H1 (cell line): Measurements from ENCODE around the gene PDGFD. TPM values are rescaled to one million over a fixed set of nuclear protein-coding genes. Genes with fewer than 3 reads are reported as not detected.

ENCODE experiments used
- CTCF ChIA-PET: fragments of 300-600 bp; sonication (Branson Sonifier 250); formaldehyde crosslinking; loops from one replicate; lab custom pipeline; 2021; ENCODE audit not compliant: partially characterized antibody; lab: Charles Lee
- POLR2A ChIA-PET: fragments of 300-600 bp; sonication (Branson Sonifier 250); formaldehyde crosslinking; loops from one replicate; lab custom pipeline; 2021; ENCODE audit warnings: inconsistent platforms; ENCODE audit not compliant: partially characterized antibody; lab: Charles Lee
- DNase-seq, 2 experiments: peaks; one replicate each; pipeline versions ENCODE4 v3.0.0 to v3.0.0-alpha.2; 2010 to 2022; ENCODE audit warnings: low spot score in 2 of 2, low read depth in 1 of 2, mixed read lengths in 1 of 2
- FAIRE-seq: peaks from 2 replicates; lab custom pipeline; 2011; peaks lifted over from hg19 to GRCh38; lab: Jason Lieb, UNC
- H2AFZ ChIP-seq: 2 replicates; pipeline ENCODE4 v1.8.1; 2012; ENCODE audit warnings: low read length, inconsistent platforms
- H2AK5ac ChIP-seq: 2 replicates; pipeline ENCODE4 v1.6.1; 2013; ENCODE audit warnings: low read depth, low read length
- H2BK120ac ChIP-seq: replicated peaks from 2 replicates; pipeline ENCODE3; 2013; ENCODE audit warnings: low read depth, low read length, inconsistent platforms
- H2BK12ac ChIP-seq: 2 replicates; pipeline ENCODE4 v1.6.1; 2013; ENCODE audit warnings: low read depth, low read length
- H2BK15ac ChIP-seq: 2 replicates; pipeline ENCODE4 v1.6.1; 2013; ENCODE audit warnings: low read length
- H2BK20ac ChIP-seq: 2 replicates; pipeline ENCODE4 v1.6.1; 2013; ENCODE audit warnings: low read length
- H2BK5ac ChIP-seq: 2 replicates; pipeline ENCODE4 v1.6.1; 2013; ENCODE audit warnings: low read depth, low read length
- H3K14ac ChIP-seq: 2 replicates; pipeline ENCODE4 v1.6.1; 2013; ENCODE audit warnings: inconsistent platforms; ENCODE audit not compliant: insufficient read length
- H3K18ac ChIP-seq: 2 replicates; pipeline ENCODE4 v1.6.1; 2013; ENCODE audit warnings: low read length; ENCODE audit errors: extremely low read depth
- H3K23ac ChIP-seq: 2 replicates; pipeline ENCODE4 v1.6.1; 2013; ENCODE audit warnings: inconsistent platforms; ENCODE audit not compliant: insufficient read length
- H3K23me2 ChIP-seq: 2 replicates; pipeline ENCODE4 v1.6.1; 2013; ENCODE audit warnings: low read depth, low read length
- H3K27ac ChIP-seq: 2 replicates; pipeline ENCODE4 v1.6.1; 2011; ENCODE audit warnings: low read depth, low read length, inconsistent platforms
- H3K27me3 ChIP-seq, 4 experiments: replicated peaks in 1 of 4; 1 replicate in 1 of 4; 2 replicates in 3 of 4; pipeline versions ENCODE4 v1.6.1 to v1.8.1; 2011 to 2013; ENCODE audit warnings: low read length in 3 of 4, mild to moderate bottlenecking in 3 of 4, inconsistent platforms in 2 of 4, mixed read lengths in 2 of 4, moderate library complexity in 1 of 4; ENCODE audit not compliant: control insufficient read depth in 3 of 4, insufficient read depth in 3 of 4; ENCODE audit errors: extremely low read depth in 1 of 4
- H3K36me3 ChIP-seq, 4 experiments: 2 replicates each; pipeline versions ENCODE4 v1.6.1 to v1.8.1; 2011 to 2013; ENCODE audit warnings: mild to moderate bottlenecking in 4 of 4, low read length in 3 of 4, moderate library complexity in 2 of 4, control low read depth in 1 of 4, inconsistent platforms in 1 of 4; ENCODE audit not compliant: insufficient read depth in 4 of 4, control insufficient read depth in 2 of 4
- H3K4ac ChIP-seq: replicated peaks from 2 replicates; pipeline ENCODE3; 2013; ENCODE audit warnings: low read length, low read depth, mixed read lengths, inconsistent platforms; ENCODE audit not compliant: insufficient read length
- H3K4me1 ChIP-seq, 4 experiments: replicated peaks in 1 of 4; 1 replicate in 1 of 4; 2 replicates in 3 of 4; pipeline versions ENCODE4 v1.6.1 to v1.8.1; 2011 to 2013; ENCODE audit warnings: low read length in 3 of 4, inconsistent platforms in 2 of 4, mixed read lengths in 1 of 4; ENCODE audit not compliant: insufficient read depth in 4 of 4, control insufficient read depth in 3 of 4
- H3K4me2 ChIP-seq, 2 experiments: 2 replicates each; pipeline versions ENCODE4 v1.6.1 to v1.8.1; 2011 to 2013; ENCODE audit warnings: low read depth in 2 of 2, low read length in 2 of 2, control low read depth in 1 of 2, inconsistent platforms in 1 of 2, mild to moderate bottlenecking in 1 of 2; ENCODE audit not compliant: insufficient read depth in 1 of 2
- H3K4me3 ChIP-seq, 4 experiments: fragments of 200-600, 300-600 bp in 1 of 4; sonication (generic), shearing (Covaris generic), sonication (Bioruptor Twin) in 1 of 4; 2 replicates each; pipeline versions ENCODE4 v1.5.1 to v1.8.1; 2011 to 2016; ENCODE audit warnings: low read length in 4 of 4, low read depth in 3 of 4, control low read depth in 2 of 4, inconsistent platforms in 2 of 4, mild to moderate bottlenecking in 2 of 4, mixed read lengths in 1 of 4, moderate library complexity in 1 of 4; ENCODE audit not compliant: insufficient read depth in 2 of 4; ENCODE audit errors: extremely low read depth in 1 of 4
- H3K56ac ChIP-seq: replicated peaks from 2 replicates; pipeline ENCODE3; 2013; ENCODE audit warnings: low read depth, mild to moderate bottlenecking, mixed read lengths, low read length, inconsistent platforms; ENCODE audit not compliant: insufficient read length
- H3K79me1 ChIP-seq: 2 replicates; pipeline ENCODE4 v1.6.1; 2013; ENCODE audit warnings: low read depth, low read length, control low read depth
- H3K79me2 ChIP-seq, 2 experiments: 2 replicates each; pipeline versions ENCODE4 v1.6.1 to v1.8.1; 2012 to 2013; ENCODE audit warnings: low read length in 2 of 2, mild to moderate bottlenecking in 2 of 2, inconsistent platforms in 1 of 2; ENCODE audit not compliant: insufficient read depth in 2 of 2, control insufficient read depth in 1 of 2
- H3K9ac ChIP-seq, 4 experiments: replicated peaks in 1 of 4; 1 replicate in 1 of 4; 2 replicates in 3 of 4; pipeline versions ENCODE4 v1.6.1 to v1.8.1; 2011 to 2013; ENCODE audit warnings: low read depth in 3 of 4, low read length in 3 of 4, control low read depth in 2 of 4, mild to moderate bottlenecking in 2 of 4, moderate library complexity in 2 of 4, inconsistent platforms in 1 of 4; ENCODE audit errors: extremely low read depth in 1 of 4
- H3K9me3 ChIP-seq, 2 experiments: 2 replicates each; pipeline versions ENCODE4 v1.6.1 to v1.8.1; 2012 to 2013; ENCODE audit warnings: mild to moderate bottlenecking in 2 of 2, moderate library complexity in 2 of 2, control low read depth in 1 of 2, inconsistent platforms in 1 of 2, low read depth in 1 of 2, low read length in 1 of 2, mixed read lengths in 1 of 2; ENCODE audit not compliant: insufficient read depth in 2 of 2
- H4K20me1 ChIP-seq, 2 experiments: replicated peaks in 1 of 2; 2 replicates each; pipeline versions ENCODE3 to v1.8.1; 2011 to 2013; ENCODE audit warnings: inconsistent platforms in 2 of 2, low read length in 2 of 2, mild to moderate bottlenecking in 1 of 2; ENCODE audit not compliant: insufficient read depth in 2 of 2, control insufficient read depth in 1 of 2
- H4K5ac ChIP-seq: 2 replicates; pipeline ENCODE4 v1.6.1; 2013; ENCODE audit warnings: low read length, low read depth, mixed read lengths, inconsistent platforms; ENCODE audit not compliant: insufficient read length
- H4K8ac ChIP-seq: 2 replicates; pipeline ENCODE4 v1.8.0; 2013; ENCODE audit warnings: mild to moderate bottlenecking, moderate library complexity, low read length, inconsistent platforms; ENCODE audit not compliant: insufficient read depth; ENCODE audit errors: extremely low read depth
- H4K91ac ChIP-seq: replicated peaks from 2 replicates; pipeline ENCODE3; 2013; ENCODE audit warnings: low read length, mixed read lengths, inconsistent platforms; ENCODE audit not compliant: insufficient read length
- BACH1 ChIP-seq: IDR thresholded peaks from 2 replicates; pipeline ENCODE4 v1.6.1; 2012; ENCODE audit warnings: low read length, improper control_type of control experiment
- BCL11A ChIP-seq, 2 experiments: IDR thresholded peaks; one replicate each; pipeline ENCODE4 v1.6.1; 2011; ENCODE audit warnings: low read depth in 2 of 2, low read length in 2 of 2, mild to moderate bottlenecking in 2 of 2
- CBX8 ChIP-seq: fragments of 300-800, 300-1000 bp; sonication (generic); IDR thresholded peaks from 2 replicates; pipeline ENCODE4 v1.7.1; 2016; ENCODE audit warnings: low read depth, low read length, borderline replicate concordance
- FOSL1 ChIP-seq: IDR thresholded peaks from 2 replicates; pipeline ENCODE4 v1.6.1; 2011; ENCODE audit warnings: mild to moderate bottlenecking, low read depth, low read length, moderate library complexity; ENCODE audit not compliant: insufficient read depth
- GTF2F1 ChIP-seq: IDR thresholded peaks from 2 replicates; pipeline ENCODE4 v1.6.1; 2012; ENCODE audit warnings: low read depth, low read length, improper control_type of control experiment, borderline replicate concordance
- HDAC6 ChIP-seq: IDR thresholded peaks from one replicate; pipeline ENCODE4 v1.7.1; 2012; ENCODE audit warnings: low read depth, mild to moderate bottlenecking, inconsistent platforms, low read length, moderate library complexity
- JUN ChIP-seq: IDR thresholded peaks from 2 replicates; pipeline ENCODE4 v1.6.1; 2011; ENCODE audit warnings: low read depth, mild to moderate bottlenecking, improper control_type of control experiment, low read length
- JUND ChIP-seq: IDR thresholded peaks from 2 replicates; pipeline ENCODE4 v1.6.1; 2011; ENCODE audit warnings: mild to moderate bottlenecking, improper control_type of control experiment, low read length
- MAFK ChIP-seq: IDR thresholded peaks from 2 replicates; pipeline ENCODE4 v1.6.1; 2012; ENCODE audit warnings: low read depth, mild to moderate bottlenecking, improper control_type of control experiment, low read length
- RFX5 ChIP-seq: IDR thresholded peaks from 2 replicates; pipeline ENCODE4 v1.6.1; 2011; ENCODE audit warnings: low read depth, low read length, improper control_type of control experiment, borderline replicate concordance
- WGBS, 2 experiments: shearing (Covaris generic) in 1 of 2; methylation state at CpG; one replicate each; pipeline versions ENCODE4 v1.1.6 to v1.1.7; 2013 to 2015; ENCODE audit warnings: low lambda C conversion rate in 2 of 2, mixed read lengths in 2 of 2, inconsistent platforms in 1 of 2, low coverage in 1 of 2, missing lambda C conversion rate in 1 of 2; ENCODE audit not compliant: insufficient replicate concordance in 2 of 2, insufficient coverage in 1 of 2, insufficient read length in 1 of 2; ENCODE audit errors: extremely low coverage in 1 of 2, missing lambda C conversion rate in 1 of 2; 5-methylcytosine and 5-hydroxymethylcytosine counted together
- polyA plus RNA-seq, 7 experiments: library from polyadenylated mRNA; depleted of rRNA in 3 of 7; stranded (reverse) in 5 of 7; unstranded in 2 of 7; fragments of >200 nt in 5 of 7; fragments of 200-250 nt in 2 of 7; gene quantifications; 1 replicate in 5 of 7; 2 replicates in 1 of 7; 4 replicates in 1 of 7; pipeline versions ENCODE4 v1.2.1 to v1.2.3, GENCODE V29; 2011 to 2013; ENCODE audit warnings: missing spikeins in 2 of 7, mixed read lengths in 2 of 7
- total RNA-seq: library from RNA; stranded (reverse); fragmentation: NEBNext Ultra II Directional; extraction: Animal tissue kit (Norgen Biotek cat#: 25700); gene quantifications from 2 replicates; pipeline ENCODE4 v1.2.1, GENCODE V29; 2021
- TF ChIP-seq, protein P1 (sequence below): IDR thresholded peaks from 2 replicates; pipeline ENCODE4 v1.6.1; 2012; ENCODE audit warnings: inconsistent platforms

PDGFD gene
- total and polyA plus RNA-seq, 2 of the 8 experiments (the other 6 are each of a cell fraction or from before 2014, with no cell fraction given) = 1.1 to 3.9 TPM

- Histone ChIP-seq H3K4me2 (no peak overlapping the region), H3K36me3 (no peaks in the 10 kb centered on the region), H4K8ac (no peak overlapping the region), H3K23me2 (no peaks in the 10 kb centered on the region), H3K4me1 (no peaks in the 10 kb centered on the region), H3K4me3 (no peak overlapping the region), H3K9me3 (no peaks in the 10 kb centered on the region), H2AFZ (no peak overlapping the region), H2BK15ac (no peak overlapping the region), H4K20me1 (no peaks in the 10 kb centered on the region), H3K14ac (no peak overlapping the region), H2AK5ac (no peak overlapping the region), H3K4ac (no peak overlapping the region), H2BK12ac (no peak overlapping the region), H3K9ac (no peak overlapping the region), H2BK20ac (no peak overlapping the region), H3K27me3 (no peaks in the 10 kb centered on the region), H4K5ac (no peak overlapping the region), H3K18ac (no peak overlapping the region), H3K79me2 (no peaks in the 10 kb centered on the region), H2BK5ac (no peak overlapping the region), H3K79me1 (no peaks in the 10 kb centered on the region), H4K91ac (no peak overlapping the region), H3K27ac (no peak overlapping the region), H3K23ac (no peak overlapping the region), H2BK120ac (no peak overlapping the region), H3K56ac (no peak overlapping the region)
- no peak for FAIRE-seq
- WGBS, 2 experiments = 89% methylated on average over 2 of the region's 2 CpGs; no CpG with 5 or more reads in 1 of the 2 experiments
- ChIA-PET CTCF (interaction anchor here (6.5 kb wide), 1 partner anchor 10 kb away, joined by 26 read pairs; no protein-coding TSS in a partner anchor), POLR2A (no interaction called here)
- DNase-seq = no peak
- no peak for TF ChIP-seq JUND
- no peak for TF ChIP-seq BCL11A (IDR thresholded peaks at IDR 0.05; ENCODE audit: low read depth in 2 of 2, low read length in 2 of 2)
- no peak for TF ChIP-seq CBX8
- no peak for TF ChIP-seq GTF2F1
- no peak for TF ChIP-seq BACH1
- TF ChIP-seq, protein P1, sequence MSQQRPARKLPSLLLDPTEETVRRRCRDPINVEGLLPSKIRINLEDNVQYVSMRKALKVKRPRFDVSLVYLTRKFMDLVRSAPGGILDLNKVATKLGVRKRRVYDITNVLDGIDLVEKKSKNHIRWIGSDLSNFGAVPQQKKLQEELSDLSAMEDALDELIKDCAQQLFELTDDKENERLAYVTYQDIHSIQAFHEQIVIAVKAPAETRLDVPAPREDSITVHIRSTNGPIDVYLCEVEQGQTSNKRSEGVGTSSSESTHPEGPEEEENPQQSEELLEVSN = no peak
- TF ChIP-seq HDAC6 = no peak
- TF ChIP-seq FOSL1 = no peak
- TF ChIP-seq JUN = no peak
- no peak for TF ChIP-seq RFX5
- no peak for TF ChIP-seq MAFK
Observed at GRCh38 chr11:104092744-104093143, 71.2 kb downstream of the PDGFD start.
